HL-60 (cell line): ENCODE results near the gene CCNT2.

Source experiments
- DNase-seq, 2 experiments: peaks; one replicate each; pipeline ENCODE4 v3.0.0-alpha.2; 2010 to 2020; ENCODE audit warnings: low read depth in 1 of 2, low spot score in 1 of 2
- H3K27ac ChIP-seq: fragments of 250-450 bp; sonication (Bioruptor Pico); replicated peaks from 2 replicates; pipeline ENCODE4 v1.5.1; 2020; ENCODE audit warnings: mild to moderate bottlenecking, moderate library complexity
- H3K27me3 ChIP-seq: fragments of 250-450 bp; sonication (Bioruptor Pico); 2 replicates; pipeline ENCODE4 v1.5.1; 2021; ENCODE audit warnings: mild to moderate bottlenecking, moderate library complexity; ENCODE audit not compliant: insufficient read depth, poor library complexity, severe bottlenecking
- H3K4me3 ChIP-seq: replicated peaks from 2 replicates; pipeline ENCODE4 v1.5.1; 2011; ENCODE audit warnings: mild to moderate bottlenecking, control low read depth, low read length; ENCODE audit not compliant: insufficient read depth
- CTCF ChIP-seq: IDR thresholded peaks from one replicate; pipeline ENCODE4 v1.5.1; 2011; ENCODE audit warnings: low read length, control low read depth, inconsistent platforms; ENCODE audit not compliant: insufficient read depth
- GABPA ChIP-seq: IDR thresholded peaks from 2 replicates; pipeline ENCODE4 v1.6.1; 2012; ENCODE audit warnings: low read depth
- POLR2AphosphoS5 ChIP-seq: IDR thresholded peaks from 2 replicates; pipeline ENCODE4 v1.6.1; 2012; ENCODE audit warnings: low read depth
- REST ChIP-seq: IDR thresholded peaks from 2 replicates; pipeline ENCODE4 v1.6.1; 2012; ENCODE audit warnings: low read depth; ENCODE audit not compliant: insufficient replicate concordance
- SPI1 ChIP-seq: IDR thresholded peaks from 2 replicates; pipeline ENCODE4 v1.6.1; 2012; ENCODE audit warnings: low read depth, mild to moderate bottlenecking, borderline replicate concordance

Gene CCNT2

GRCh38 chr2:134932864-134933526 lies 14.4 kb downstream of the CCNT2 start:
- TF ChIP-seq CTCF (no peak), GABPA (no peak), SPI1 (no peak), POLR2AphosphoS5 (no peak), REST (no peak)
- Histone ChIP-seq H3K4me3 (no peak overlapping the region), H3K27ac (no peak overlapping the region), H3K27me3 (no peaks in the 10 kb centered on the region)
- DNase-seq = no peak

GRCh38 chr2:134933732-134934131 lies 15.1 kb downstream of the CCNT2 start:
- no peak for DNase-seq
- Histone ChIP-seq H3K4me3 (no peak overlapping the region), H3K27me3 (no peaks in the 10 kb centered on the region), H3K27ac (no peak overlapping the region)
- no peak for TF ChIP-seq GABPA
- TF ChIP-seq SPI1 = no peak

GRCh38 chr2:134934150-134934549 lies 15.5 kb downstream of the CCNT2 start:
- TF ChIP-seq POLR2AphosphoS5 (no peak), REST (no peak), CTCF (no peak), GABPA (no peak), SPI1 (no peak)
- no peaks in the 10 kb centered on the region for H3K27me3 ChIP-seq
- H3K27ac ChIP-seq = no peak overlapping the region
- no peak overlapping the region for H3K4me3 ChIP-seq
- DNase-seq = no peak

- no peak for DNase-seq
Observed at GRCh38 chr2:134934641-134935040, 16.0 kb downstream of the CCNT2 start.

More at GRCh38 chr2:134934641-134935040, 16.0 kb downstream of the CCNT2 start:
- Histone ChIP-seq H3K27me3 (no peaks in the 10 kb centered on the region), H3K27ac (no peak overlapping the region), H3K4me3 (no peak overlapping the region)
- TF ChIP-seq SPI1 (no peak), GABPA (no peak), POLR2AphosphoS5 (no peak), REST (no peak), CTCF (no peak)
